Tibial nerve (tissue), 4 donors: Measurements from ENCODE around the gene TRIM50. TPM values are rescaled to one million over a fixed set of nuclear protein-coding genes. Genes with fewer than 3 reads are reported as not detected.

ENCODE experiments used
- DNase-seq, 2 donors: peaks; one replicate each; pipeline ENCODE4 v3.0.0-alpha.2; 2019; ENCODE audit warnings: low spot score in 2 of 2
- H3K27ac ChIP-seq, 4 donors: fragments of 200-600 bp; sonication (generic) in 3 of 4; one replicate each; pipeline ENCODE4 v1.5.1; 2017 to 2019; ENCODE audit warnings: mild to moderate bottlenecking in 1 of 4
- H3K27me3 ChIP-seq, 2 donors: fragments of 200-600 bp; sonication (generic) in 1 of 2; one replicate each; pipeline versions ENCODE4 v1.5.1 to v1.6.0; 2017 to 2019
- H3K36me3 ChIP-seq, 3 donors: fragments of 200-600 bp; sonication (generic); one replicate each; pipeline ENCODE4 v1.5.1; 2018 to 2019
- H3K4me1 ChIP-seq, 4 donors: fragments of 200-600 bp; sonication (generic) in 3 of 4; one replicate each; pipeline ENCODE4 v1.5.1; 2017 to 2019
- H3K4me3 ChIP-seq, 4 donors: fragments of 200-600 bp; sonication (generic) in 3 of 4; one replicate each; pipeline ENCODE4 v1.5.1; 2017 to 2019; ENCODE audit warnings: mild to moderate bottlenecking in 1 of 4, moderate library complexity in 1 of 4
- H3K9me3 ChIP-seq, 4 donors: fragments of 200-600 bp; sonication (generic) in 3 of 4; one replicate each; pipeline ENCODE4 v1.5.1; 2017 to 2019
- CTCF ChIP-seq, 5 experiments: fragments of 200-600 bp in 3 of 5; fragments of 450-650 bp in 2 of 5; sonication (generic) in 3 of 5; IDR thresholded peaks; one replicate each; pipeline ENCODE4 v1.5.1; 2016 to 2019; ENCODE audit warnings: antibody characterized with exemption in 5 of 5, mild to moderate bottlenecking in 3 of 5, moderate library complexity in 2 of 5
- EP300 ChIP-seq, 2 donors: sonication (generic); formaldehyde crosslinking; IDR thresholded peaks; one replicate each; pipeline ENCODE4 v1.6.1; 2017; ENCODE audit warnings: antibody characterized with exemption in 2 of 2, mild to moderate bottlenecking in 1 of 2
- POLR2A ChIP-seq, 2 donors: fragments of 450-650 bp; IDR thresholded peaks; one replicate each; pipeline ENCODE4 v1.6.1; 2017; ENCODE audit warnings: antibody characterized with exemption in 2 of 2, mild to moderate bottlenecking in 2 of 2, moderate library complexity in 2 of 2
- WGBS, 2 donors: methylation state at CpG; one replicate each; pipeline ENCODE4 v1.1.5; 2018; 5-methylcytosine and 5-hydroxymethylcytosine counted together
- total RNA-seq, 4 donors: library from RNA; depleted of rRNA; stranded (reverse); fragments of >200 nt; gene quantifications; one replicate each; pipeline ENCODE4 v1.1.0, GENCODE V29; 2016

TRIM50 gene
- total RNA-seq, 4 donors from 2014 or later = 0.20 to 0.84 TPM; not detected in 2

GRCh38 chr7:73341877-73342276, 14.0 kb upstream of the TRIM50 start:
- Histone ChIP-seq H3K4me1 (peaks cover 0 to 14% (median 0%) of the 10 kb centered on the region in 4 donors), H3K4me3 (no peak overlapping the region), H3K9me3 (no peaks in the 10 kb centered on the region), H3K27me3 (no peaks in the 10 kb centered on the region), H3K36me3 (no peaks in the 10 kb centered on the region), H3K27ac (no peak overlapping the region)
- 59 to 60% methylated on average over 8 of the region's 8 CpGs for WGBS, 2 donors
- DNase-seq = no peak
- TF ChIP-seq POLR2A (IDR thresholded peaks at IDR 0.05) (no peak), EP300 (IDR thresholded peaks at IDR 0.05) (no peak), CTCF (IDR thresholded peaks at IDR 0.05) (no peak)

- no peaks in the 10 kb centered on the region for H3K36me3 ChIP-seq
- peaks cover 0 to 14% (median 0%) of the 10 kb centered on the region in 4 donors for H3K4me1 ChIP-seq
- no peak overlapping the region for H3K27ac ChIP-seq
- TF ChIP-seq EP300 (IDR thresholded peaks at IDR 0.05) (no peak), POLR2A (IDR thresholded peaks at IDR 0.05) (no peak), CTCF (IDR thresholded peaks at IDR 0.05) (no peak)
- no peak overlapping the region for H3K4me3 ChIP-seq
- no peaks in the 10 kb centered on the region for H3K9me3 ChIP-seq
- 70 to 76% methylated on average over 7 of the region's 7 CpGs for WGBS, 2 donors
- DNase-seq = no peak
- H3K27me3 ChIP-seq = no peaks in the 10 kb centered on the region
These were observed 12.6 kb upstream of the TRIM50 start for GRCh38 chr7:73340514-73340913.

GRCh38 chr7:73338321-73338720, 10.4 kb upstream of the TRIM50 start:
- Histone ChIP-seq H3K4me3 (no peak overlapping the region), H3K36me3 (no peaks in the 10 kb centered on the region), H3K4me1 (peaks cover 0 to 14% (median 0%) of the 10 kb centered on the region in 4 donors), H3K9me3 (no peaks in the 10 kb centered on the region), H3K27me3 (no peaks in the 10 kb centered on the region), H3K27ac (no peak overlapping the region)
- no peak for DNase-seq
- 71 to 76% methylated on average over 10 of the region's 10 CpGs for WGBS, 2 donors
- no peak for TF ChIP-seq CTCF (IDR thresholded peaks at IDR 0.05)
- TF ChIP-seq POLR2A (IDR thresholded peaks at IDR 0.05) = no peak
- TF ChIP-seq EP300 (IDR thresholded peaks at IDR 0.05) = no peak

- no peaks in the 10 kb centered on the region for H3K36me3 ChIP-seq
- H3K4me1 ChIP-seq = no peaks in the 10 kb centered on the region
- H3K27ac ChIP-seq = no peak overlapping the region
- DNase-seq = no peak
- 76% methylated on average over 6 of the region's 6 CpGs for WGBS, 2 donors
- TF ChIP-seq CTCF (IDR thresholded peaks at IDR 0.05) (no peak), EP300 (IDR thresholded peaks at IDR 0.05) (no peak), POLR2A (IDR thresholded peaks at IDR 0.05) (no peak)
- H3K4me3 ChIP-seq = no peak overlapping the region
- H3K9me3 ChIP-seq = no peaks in the 10 kb centered on the region
- no peaks in the 10 kb centered on the region for H3K27me3 ChIP-seq
These were observed 4.6 kb upstream of the TRIM50 start for GRCh38 chr7:73332447-73332846.

GRCh38 chr7:73330772-73331171, 2.9 kb upstream of the TRIM50 start:
- H3K4me3 ChIP-seq = no peak overlapping the region
- no peak for DNase-seq
- TF ChIP-seq EP300 (IDR thresholded peaks at IDR 0.05) = no peak
- TF ChIP-seq POLR2A (IDR thresholded peaks at IDR 0.05) = no peak
- no peak for TF ChIP-seq CTCF (IDR thresholded peaks at IDR 0.05)
- no peaks in the 10 kb centered on the region for H3K4me1 ChIP-seq
- no peaks in the 10 kb centered on the region for H3K27me3 ChIP-seq
- H3K9me3 ChIP-seq = no peaks in the 10 kb centered on the region
- H3K27ac ChIP-seq = no peak overlapping the region
- 43 to 53% methylated on average over 6 of the region's 6 CpGs for WGBS, 2 donors
- no peaks in the 10 kb centered on the region for H3K36me3 ChIP-seq
